ENCODE measurements around the gene HLA-DQB1.

HLA-DQB1 gene

GRCh38 chr6:32623693-32624092 is 42.8 kb downstream of the HLA-DQB1 start:
- no peak for DNase-seq

DNA sequence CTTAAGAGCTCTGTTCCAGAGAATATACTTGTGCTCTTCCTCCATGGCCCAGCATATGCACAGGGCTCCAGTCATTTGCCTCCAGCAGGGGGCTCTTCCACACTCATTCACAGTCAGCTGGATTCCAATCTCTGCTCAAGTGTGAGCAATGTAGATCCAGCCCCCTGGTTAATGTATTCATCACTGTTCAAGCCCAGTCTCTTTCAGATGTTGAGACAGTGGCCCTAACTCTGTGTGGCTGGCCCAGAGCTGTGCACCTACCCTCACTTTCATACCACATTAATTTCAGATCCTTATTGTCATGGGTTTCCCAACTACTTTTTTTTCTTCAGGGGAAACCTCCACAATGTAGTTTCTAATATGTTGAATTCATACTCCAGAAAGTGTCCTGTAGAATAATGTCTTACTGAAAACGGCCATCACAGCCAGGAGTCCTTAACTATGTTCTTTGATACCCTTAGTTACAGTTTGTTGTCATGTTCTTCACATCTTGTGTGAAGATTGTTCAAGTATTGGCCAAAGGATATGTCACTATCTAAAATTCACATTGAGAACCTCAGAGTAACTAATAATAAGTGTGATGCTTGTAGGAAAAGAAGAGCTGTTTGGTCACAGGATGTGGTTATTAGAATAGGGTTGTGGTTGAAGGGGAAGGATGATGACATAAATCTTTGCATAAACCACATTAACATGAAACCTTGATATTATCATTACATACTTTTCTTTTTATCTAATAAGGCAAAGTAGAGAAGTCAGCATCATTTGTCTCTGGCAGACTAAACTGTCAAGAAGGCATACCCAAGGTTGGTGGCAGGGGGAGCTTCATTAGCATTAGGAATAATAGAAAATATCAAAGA is 43.7 kb downstream of the HLA-DQB1 start:
- peak in 1 of 4 experiments; percentile 4 for DNase-seq

DNA sequence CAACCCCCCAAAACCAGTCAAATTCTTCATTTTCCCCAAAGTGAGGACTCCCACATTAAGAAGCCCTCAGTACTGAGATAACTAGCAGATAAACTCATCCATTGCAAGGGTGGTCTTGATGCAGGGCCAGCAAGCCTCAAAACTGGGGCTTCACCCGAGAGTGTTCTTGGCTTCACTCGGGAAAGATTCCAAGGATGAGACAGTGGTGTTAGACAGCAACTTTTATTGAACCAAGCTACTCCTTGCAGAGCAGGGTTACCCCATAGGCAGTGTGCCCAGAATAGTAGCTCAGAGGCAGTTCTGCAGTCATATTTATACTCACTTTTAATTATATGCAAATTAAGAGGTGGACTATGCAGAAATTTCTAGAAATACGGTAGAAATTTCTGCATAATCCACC is 45.1 kb downstream of the HLA-DQB1 start:
- DNase-seq, result no peak

DNA sequence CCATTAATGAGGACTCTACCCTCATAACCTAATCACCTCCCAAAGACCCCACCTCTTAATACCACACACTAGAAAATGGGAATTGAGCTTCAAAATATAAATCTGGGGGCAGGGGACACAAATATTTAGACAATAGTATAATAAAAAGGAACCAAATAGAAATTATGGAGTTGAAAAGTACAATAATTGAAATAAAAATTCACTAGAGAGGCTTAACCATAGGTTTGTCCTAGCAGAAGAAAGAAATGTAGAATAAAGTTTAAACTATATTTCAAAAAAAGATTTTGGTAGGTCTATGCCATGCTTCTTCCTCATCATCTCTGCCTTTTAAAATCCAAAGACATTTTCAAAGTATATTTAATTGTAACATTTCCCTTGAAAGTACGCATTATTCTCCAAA is 48.7 kb downstream of the HLA-DQB1 start:
- DNase-seq, result no peak

DNA sequence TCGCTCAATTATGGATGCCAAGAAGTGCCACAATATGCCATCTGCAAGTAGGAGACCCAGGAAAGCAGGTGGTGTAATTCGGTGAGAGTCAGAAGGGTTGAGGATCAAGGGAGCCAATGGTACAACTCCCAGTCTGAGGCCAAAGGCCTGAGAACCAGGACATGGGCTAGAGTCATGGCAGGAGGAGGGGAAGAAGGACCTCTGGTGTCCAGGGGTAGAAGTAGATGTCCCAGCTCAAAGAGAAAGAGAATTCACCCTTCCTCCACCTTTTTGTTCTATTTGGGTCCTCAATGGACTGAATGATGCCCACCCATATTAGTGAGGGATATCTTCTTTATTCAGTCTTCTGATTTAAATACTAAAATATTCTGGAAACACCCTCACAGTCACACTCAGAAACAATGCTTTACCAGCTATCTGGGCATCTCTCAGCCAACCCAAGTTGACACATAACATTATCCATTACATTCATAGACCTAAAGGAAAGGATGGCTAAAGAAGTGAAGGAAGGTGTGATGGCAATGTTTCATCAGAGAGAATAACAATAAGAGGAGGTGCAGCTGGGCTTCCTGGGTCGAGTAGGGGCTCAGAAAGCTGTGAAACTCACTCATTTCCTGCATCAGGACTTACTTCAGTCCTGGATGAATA is 50.4 kb downstream of the HLA-DQB1 start:
- no peak for DNase-seq

- DNase-seq, result no peak
Observed at GRCh38 chr6:32614366-32615081, 51.9 kb downstream of the HLA-DQB1 start.

- no peak for DNase-seq
Observed at GRCh38 chr6:32613475-32613874, 53.0 kb downstream of the HLA-DQB1 start.

DNA sequence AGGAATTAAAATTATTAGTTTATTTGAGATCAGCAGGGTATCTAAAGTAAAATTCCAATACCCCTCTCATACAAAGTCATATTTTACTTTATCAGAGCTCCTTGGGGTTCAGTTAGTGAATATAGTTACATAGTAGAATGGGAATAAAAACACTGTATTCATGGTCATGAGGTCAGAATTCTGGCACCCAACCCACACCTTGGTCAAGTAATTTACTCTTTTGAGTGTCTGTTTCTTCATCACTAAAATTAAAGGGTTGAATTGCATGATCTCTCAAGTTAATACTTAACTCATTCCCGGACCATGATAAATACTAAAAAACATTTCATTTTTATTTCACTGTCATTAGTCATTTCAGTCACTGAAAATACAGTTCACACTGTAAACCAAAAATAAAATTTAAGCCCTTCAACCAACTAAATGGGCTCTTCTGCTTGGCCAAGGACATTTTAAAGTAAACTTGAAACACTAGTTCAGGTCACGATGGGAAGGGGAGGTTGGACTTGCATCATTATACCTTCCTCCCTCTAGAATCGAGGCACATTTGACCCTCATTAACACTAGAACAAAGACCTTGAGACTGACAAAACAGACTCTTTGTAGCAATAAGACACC is 55.7 kb downstream of the HLA-DQB1 start:
- no peak for DNase-seq

DNA sequence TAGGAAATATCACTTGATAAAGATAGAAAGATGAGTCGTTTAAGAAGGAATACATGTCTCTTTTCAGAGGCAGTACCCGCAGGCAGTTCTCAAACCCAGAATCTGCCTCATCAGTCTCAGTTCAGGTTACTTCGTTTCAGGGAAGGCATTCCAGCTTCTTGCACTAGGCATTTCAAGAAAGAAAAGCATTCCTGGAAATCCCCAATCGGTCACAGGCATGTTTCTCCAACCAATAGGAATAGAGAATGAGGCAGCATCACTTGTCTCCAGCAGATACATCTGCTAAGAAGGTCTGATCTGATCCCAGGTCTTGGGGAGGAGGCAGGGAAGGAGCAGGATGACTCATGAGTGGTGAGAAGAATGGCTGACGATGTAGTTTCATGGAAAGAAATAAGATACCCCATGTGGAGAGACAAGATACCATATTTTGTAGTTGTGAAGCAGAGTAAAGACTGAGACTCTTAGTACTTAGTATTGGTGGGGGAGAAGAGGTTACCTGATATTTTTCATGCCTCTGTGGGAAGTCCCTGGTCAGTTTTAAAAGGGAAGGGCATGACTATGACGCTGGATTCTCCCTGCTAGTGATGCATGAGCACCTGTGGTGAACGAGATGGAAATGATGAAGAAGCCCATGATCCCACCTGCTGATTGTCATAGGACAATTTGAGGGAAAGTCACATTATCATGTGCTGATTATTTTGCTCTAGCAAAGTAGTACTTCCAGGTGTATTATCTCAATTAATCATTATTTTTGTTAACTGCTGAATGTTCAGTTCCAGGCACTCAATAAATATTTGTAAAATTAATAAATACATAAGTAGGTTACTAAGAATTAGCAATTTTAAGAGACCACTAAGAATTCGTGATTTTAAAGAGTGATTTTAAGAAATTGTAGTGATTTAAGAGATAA is 56.5 kb downstream of the HLA-DQB1 start:
- no peak for DNase-seq

All from activated CD4-positive, CD25-positive, alpha-beta regulatory T cell (primary cell).